ENCODE measurements around the gene MCTP1.

- TF ChIP-seq CTCF (IDR thresholded peaks at IDR 0.05) (no peak), POLR2A (IDR thresholded peaks at IDR 0.05) (no peak)
These were observed 476.9 kb downstream of the MCTP1 start for GRCh38 chr5:94807985-94808384.
